Epithelial cell of prostate (primary cell): ENCODE measurements around the gene BPIFB4.

ENCODE experiments used
- DNase-seq: peaks from one replicate; pipeline ENCODE4 v3.0.0-alpha.2; 2011; ENCODE audit warnings: low read depth, low spot score
- H3K27ac ChIP-seq: fragments of 450-650 bp; 2 replicates; pipeline ENCODE4 v1.5.1; 2017; ENCODE audit warnings: mild to moderate bottlenecking

The BPIFB4 gene

GRCh38 chr20:33059741-33060390 is 19.6 kb upstream of the BPIFB4 start:
- no peak for DNase-seq
- H3K27ac ChIP-seq = no peak overlapping the region

- DNase-seq = no peak
- H3K27ac ChIP-seq = no peak overlapping the region
Observed at GRCh38 chr20:33061658-33062028, 17.8 kb upstream of the BPIFB4 start.

GRCh38 chr20:33062105-33062824 is 17.2 kb upstream of the BPIFB4 start:
- DNase-seq = no peak
- no peak overlapping the region for H3K27ac ChIP-seq

- H3K27ac ChIP-seq = no peak overlapping the region
- DNase-seq = no peak
Observed at GRCh38 chr20:33062825-33063149, 16.7 kb upstream of the BPIFB4 start.

GRCh38 chr20:33063271-33063670 is 16.2 kb upstream of the BPIFB4 start:
- DNase-seq = no peak
- no peak overlapping the region for H3K27ac ChIP-seq

- no peak overlapping the region for H3K27ac ChIP-seq
Observed at GRCh38 chr20:33064572-33065287, 14.7 kb upstream of the BPIFB4 start.

GRCh38 chr20:33065785-33066184 is 13.7 kb upstream of the BPIFB4 start:
- no peak overlapping the region for H3K27ac ChIP-seq
- DNase-seq = peak; percentile 5

More at GRCh38 chr20:33064572-33065287, 14.7 kb upstream of the BPIFB4 start:
- no peak for DNase-seq

- H3K27ac ChIP-seq = no peak overlapping the region
Observed at GRCh38 chr20:33067806-33068205, 11.6 kb upstream of the BPIFB4 start.

GRCh38 chr20:33068251-33068939 is 11.0 kb upstream of the BPIFB4 start:
- DNase-seq = no peak
- no peak overlapping the region for H3K27ac ChIP-seq

More at GRCh38 chr20:33067806-33068205, 11.6 kb upstream of the BPIFB4 start:
- no peak for DNase-seq

GRCh38 chr20:33069673-33070072 is 9.8 kb upstream of the BPIFB4 start:
- H3K27ac ChIP-seq = no peak overlapping the region
- DNase-seq = no peak

GRCh38 chr20:33070111-33071053 is 9.1 kb upstream of the BPIFB4 start:
- no peak for DNase-seq
- no peak overlapping the region for H3K27ac ChIP-seq

- no peak overlapping the region for H3K27ac ChIP-seq
- no peak for DNase-seq
Observed at GRCh38 chr20:33071198-33071597, 8.2 kb upstream of the BPIFB4 start.

GRCh38 chr20:33072362-33072761 is 7.1 kb upstream of the BPIFB4 start:
- no peak overlapping the region for H3K27ac ChIP-seq
- no peak for DNase-seq

GRCh38 chr20:33072813-33073212 is 6.6 kb upstream of the BPIFB4 start:
- no peak for DNase-seq

GRCh38 chr20:33074675-33075074 is 4.8 kb upstream of the BPIFB4 start:
- no peak overlapping the region for H3K27ac ChIP-seq
- no peak for DNase-seq

More at GRCh38 chr20:33072813-33073212, 6.6 kb upstream of the BPIFB4 start:
- H3K27ac ChIP-seq = no peak overlapping the region

GRCh38 chr20:33075281-33075680 is 4.2 kb upstream of the BPIFB4 start:
- H3K27ac ChIP-seq = no peak overlapping the region
- DNase-seq = no peak

GRCh38 chr20:33076662-33077372 is 2.6 kb upstream of the BPIFB4 start:
- H3K27ac ChIP-seq = no peak overlapping the region
- DNase-seq = no peak

- no peak for DNase-seq
- H3K27ac ChIP-seq = no peak overlapping the region
Observed at GRCh38 chr20:33081411-33082154, 2.1 kb downstream of the BPIFB4 start.
